ENCODE measurements around the gene FSD1.

Gene FSD1

DNA sequence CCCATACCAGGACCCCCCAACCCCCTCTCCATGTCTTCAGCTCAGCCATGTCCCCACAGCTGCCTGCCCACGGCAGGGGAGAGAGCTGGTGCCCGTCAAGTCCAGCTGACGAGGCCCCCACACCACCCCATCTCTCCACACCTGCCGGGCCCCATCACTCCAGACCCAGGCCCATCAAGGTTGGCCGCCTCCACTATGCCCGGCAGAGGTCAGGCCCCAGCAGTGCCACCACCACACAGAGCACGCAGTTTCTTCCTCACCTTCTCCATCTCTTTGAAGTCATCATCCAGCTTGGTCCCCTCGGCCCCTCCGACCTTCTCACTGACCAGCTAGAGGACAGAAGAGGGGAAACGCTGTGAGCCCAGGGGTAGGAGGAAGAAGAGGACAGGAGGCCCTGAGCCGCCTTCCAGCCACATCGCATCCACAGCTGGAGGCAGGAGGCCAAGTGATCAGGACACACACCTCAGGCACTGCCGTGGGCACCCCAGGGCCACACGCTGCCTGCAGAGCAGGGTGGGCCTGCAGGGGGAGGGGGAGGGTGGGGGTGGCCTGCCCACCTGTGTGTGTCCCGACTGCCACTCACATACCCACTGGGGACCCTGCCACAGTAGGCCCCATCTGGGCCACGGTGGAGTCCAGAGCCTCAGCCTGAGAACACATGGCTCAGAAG is 62.4 kb downstream of the FSD1 start:
- DNase-seq: no peak

DNA sequence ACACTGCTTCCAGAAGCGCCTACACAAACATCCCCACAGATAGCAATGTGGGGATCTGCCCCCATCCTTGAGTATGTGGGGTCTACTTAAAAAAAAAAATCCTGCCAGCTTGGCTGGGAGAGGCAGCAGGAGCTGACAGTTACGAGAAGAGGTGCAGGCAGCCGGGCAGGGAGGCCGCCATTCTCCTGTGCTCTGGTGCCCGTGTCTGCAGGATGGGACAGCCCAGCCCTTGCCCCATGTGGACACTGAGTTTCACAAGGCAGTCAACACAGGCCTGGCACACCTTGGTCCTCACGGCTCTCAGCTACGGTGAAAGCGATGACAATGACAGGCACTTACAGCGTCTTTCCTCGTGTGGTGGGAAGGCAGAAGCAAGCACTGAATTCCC is 62.9 kb downstream of the FSD1 start:
- no peak for DNase-seq

- no peak for DNase-seq
Observed at GRCh38 chr19:4367781-4368127, 63.4 kb downstream of the FSD1 start.

- DNase-seq: no peak
Observed at GRCh38 chr19:4368128-4368820, 63.9 kb downstream of the FSD1 start.

DNA sequence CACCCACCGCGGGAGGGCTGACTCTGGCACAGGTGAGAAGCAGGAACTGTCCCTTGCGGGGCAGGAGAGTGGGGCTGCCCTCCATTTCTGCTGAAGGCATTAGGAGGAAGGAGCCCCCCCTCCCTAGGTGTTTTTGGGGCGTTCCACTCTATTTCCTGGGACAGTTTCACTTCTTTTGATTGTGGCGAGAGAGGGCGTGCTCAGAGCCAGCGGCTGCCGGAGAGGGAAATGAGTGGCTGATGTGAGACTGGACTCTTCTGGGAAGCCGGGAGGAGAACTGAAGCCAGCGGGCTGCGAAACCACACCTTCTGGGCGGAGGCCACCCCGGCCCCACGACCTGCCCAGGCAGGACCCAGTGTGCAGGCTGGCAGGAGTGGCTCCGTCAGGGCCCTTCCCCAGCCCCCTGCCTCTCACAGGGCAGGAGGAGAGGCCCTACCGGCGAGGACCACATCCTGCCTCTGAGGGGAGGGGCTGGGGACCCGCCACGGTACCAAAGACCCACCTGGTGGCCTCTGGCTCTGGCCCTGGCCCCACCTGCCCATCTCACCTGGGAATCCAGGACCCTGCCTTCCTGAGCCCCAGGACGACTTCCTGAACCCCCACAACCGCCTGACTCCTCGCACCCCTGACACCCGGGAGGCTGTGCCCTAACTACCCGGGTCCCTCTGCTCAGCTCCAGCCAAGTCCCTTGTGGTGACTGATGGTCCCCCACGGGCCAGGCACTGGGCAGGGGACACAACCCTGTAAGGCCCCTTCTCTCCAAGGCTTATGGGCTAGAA is 64.9 kb downstream of the FSD1 start:
- peak; percentile 42 to 55 for DNase-seq

- DNase-seq: peak; percentile 72 to 73
Observed at GRCh38 chr19:4369888-4370260, 65.5 kb downstream of the FSD1 start.

DNA sequence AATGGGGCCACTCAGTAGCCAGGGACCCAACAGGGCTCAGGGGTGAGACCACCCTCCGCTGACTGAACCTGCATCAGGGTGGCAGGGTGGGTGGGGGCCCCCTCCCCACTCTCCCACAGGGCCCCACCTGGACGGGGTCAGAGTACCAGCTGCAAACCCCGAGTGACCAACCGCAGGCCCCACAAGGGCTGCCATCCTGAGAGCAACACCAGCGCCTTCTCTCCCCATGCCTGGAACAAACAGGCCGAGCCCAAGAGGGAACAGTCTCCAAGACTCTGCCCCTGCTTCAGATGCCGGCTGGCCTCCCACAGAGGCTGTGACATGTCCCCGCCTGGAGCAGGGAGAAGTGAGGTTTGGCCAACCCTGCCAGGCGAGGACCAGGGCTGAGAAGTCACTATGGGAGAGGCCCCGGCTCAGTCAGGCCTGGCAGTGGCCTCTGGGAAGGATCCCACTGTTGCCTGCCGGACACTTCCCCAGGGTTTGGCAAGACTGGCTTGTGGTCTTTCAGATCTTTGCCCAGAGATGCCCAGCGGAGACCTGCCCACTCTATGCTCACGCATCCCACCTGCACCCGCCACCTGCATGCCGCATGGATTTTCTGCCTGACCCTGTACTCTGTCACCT is 66.1 kb downstream of the FSD1 start:
- no peak for DNase-seq

- DNase-seq: no peak
Observed at GRCh38 chr19:4371247-4372164, 67.1 kb downstream of the FSD1 start.

DNA sequence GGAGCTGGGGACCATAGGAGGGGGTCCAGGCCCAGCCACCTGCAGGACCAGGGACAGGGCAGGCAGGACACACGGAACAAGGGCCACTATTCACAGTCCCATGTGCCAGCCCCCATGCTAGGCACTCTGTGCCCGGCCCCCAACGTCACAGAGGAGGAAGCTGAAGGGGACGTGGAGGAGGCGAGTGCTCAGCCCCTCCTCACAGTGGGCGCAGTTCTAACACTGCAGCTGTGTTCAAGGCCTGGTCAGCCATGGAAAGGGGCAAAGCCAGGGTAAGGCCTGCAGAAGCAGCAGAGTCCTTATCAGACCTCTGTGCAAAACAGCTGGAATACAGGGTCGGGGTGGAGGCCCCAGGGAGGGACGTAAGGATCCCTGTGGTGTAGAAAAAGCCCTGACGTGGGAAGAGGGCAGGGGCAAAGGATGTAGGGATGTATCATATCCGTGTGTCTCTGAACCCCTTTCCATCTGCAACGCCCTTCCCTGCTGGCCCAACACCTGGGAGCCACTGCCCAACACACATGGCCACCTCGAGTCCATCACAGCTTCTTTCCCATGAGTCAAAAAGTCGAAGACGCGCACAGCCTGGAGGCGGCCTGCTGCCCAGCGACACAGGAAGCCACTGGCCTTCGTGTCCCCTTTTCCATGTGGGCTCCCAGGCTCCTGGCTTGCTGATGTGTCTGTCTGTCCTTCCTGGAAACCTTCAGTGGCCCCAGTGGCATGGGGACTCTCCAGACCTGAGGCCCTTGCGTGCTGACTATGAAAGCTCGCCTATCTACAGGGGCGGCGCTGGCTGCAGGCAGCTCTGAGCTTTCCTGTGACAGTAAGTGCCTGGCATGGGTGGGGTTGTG is 68.0 kb downstream of the FSD1 start:
- no peak for DNase-seq

GRCh38 chr19:4373013-4373367 is 68.6 kb downstream of the FSD1 start:
- no peak for DNase-seq
